ENCODE results near the gene WDR20. TPM values are rescaled to one million over a fixed set of nuclear protein-coding genes. Genes with fewer than 3 reads are reported as not detected.

Gene WDR20
- total and polyA plus RNA-seq, 2 experiments from 2014 or later: 15.3 to 24.0 TPM

DNA sequence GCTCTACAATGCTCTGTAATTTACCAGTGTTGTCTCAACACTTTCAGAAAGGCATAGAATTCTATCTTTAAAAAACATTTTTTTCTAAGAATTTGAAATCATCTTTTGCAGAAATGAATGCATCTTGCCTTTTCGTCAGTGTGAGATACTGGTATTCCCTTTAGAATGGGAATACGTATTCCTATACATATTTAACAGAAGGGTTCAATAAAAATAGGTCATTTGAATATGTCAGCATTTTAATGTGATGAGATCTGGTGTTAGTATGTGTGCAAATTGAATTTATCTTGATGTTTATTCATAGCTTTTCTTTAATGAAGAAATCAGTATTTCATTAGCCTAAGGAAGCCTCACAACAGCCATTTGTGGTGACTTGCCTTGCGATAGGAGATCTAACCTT is 44.2 kb downstream of the WDR20 start:
- H3K4me1 ChIP-seq (ENCODE audit: insufficient read depth): peaks cover 25% of the 10 kb centered on the region
- TF ChIP-seq EZH2 (IDR thresholded peaks at IDR 0.05; ENCODE audit: borderline replicate concordance) (no peak), EZH2phosphoT487 (IDR thresholded peaks at IDR 0.05; ENCODE audit: low read depth, severe bottlenecking, unreplicated experiment) (no peak)
- TF ChIP-seq, protein P1, sequence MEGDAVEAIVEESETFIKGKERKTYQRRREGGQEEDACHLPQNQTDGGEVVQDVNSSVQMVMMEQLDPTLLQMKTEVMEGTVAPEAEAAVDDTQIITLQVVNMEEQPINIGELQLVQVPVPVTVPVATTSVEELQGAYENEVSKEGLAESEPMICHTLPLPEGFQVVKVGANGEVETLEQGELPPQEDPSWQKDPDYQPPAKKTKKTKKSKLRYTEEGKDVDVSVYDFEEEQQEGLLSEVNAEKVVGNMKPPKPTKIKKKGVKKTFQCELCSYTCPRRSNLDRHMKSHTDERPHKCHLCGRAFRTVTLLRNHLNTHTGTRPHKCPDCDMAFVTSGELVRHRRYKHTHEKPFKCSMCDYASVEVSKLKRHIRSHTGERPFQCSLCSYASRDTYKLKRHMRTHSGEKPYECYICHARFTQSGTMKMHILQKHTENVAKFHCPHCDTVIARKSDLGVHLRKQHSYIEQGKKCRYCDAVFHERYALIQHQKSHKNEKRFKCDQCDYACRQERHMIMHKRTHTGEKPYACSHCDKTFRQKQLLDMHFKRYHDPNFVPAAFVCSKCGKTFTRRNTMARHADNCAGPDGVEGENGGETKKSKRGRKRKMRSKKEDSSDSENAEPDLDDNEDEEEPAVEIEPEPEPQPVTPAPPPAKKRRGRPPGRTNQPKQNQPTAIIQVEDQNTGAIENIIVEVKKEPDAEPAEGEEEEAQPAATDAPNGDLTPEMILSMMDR (IDR thresholded peaks at IDR 0.05; ENCODE audit: poor library complexity): no peak
- no peak overlapping the region for H3K4me3 ChIP-seq
- H3K27me3 ChIP-seq: no peaks in the 10 kb centered on the region
- no peak overlapping the region for H3K4me2 ChIP-seq
- H3K79me2 ChIP-seq: peaks cover 100% of the 10 kb centered on the region
- no peak overlapping the region for H2AFZ ChIP-seq
- no peak for DNase-seq (ENCODE audit: low spot score)
- H3K27ac ChIP-seq: no peak overlapping the region
- no peaks in the 10 kb centered on the region for H3K9me3 ChIP-seq (ENCODE audit: low read depth)
- H3K36me3 ChIP-seq (replicated peaks; ENCODE audit: insufficient read depth, low read depth): no peaks in the 10 kb centered on the region
- WGBS (ENCODE audit: low lambda C conversion rate, missing lambda C conversion rate): 95% methylated on average over 3 of the region's 3 CpGs
- no peaks in the 10 kb centered on the region for H3K9me2 ChIP-seq (replicated peaks; ENCODE audit: insufficient read depth)
- peaks cover 43% of the 10 kb centered on the region for H4K20me1 ChIP-seq (ENCODE audit: insufficient read depth, poor library complexity, severe bottlenecking)

DNA sequence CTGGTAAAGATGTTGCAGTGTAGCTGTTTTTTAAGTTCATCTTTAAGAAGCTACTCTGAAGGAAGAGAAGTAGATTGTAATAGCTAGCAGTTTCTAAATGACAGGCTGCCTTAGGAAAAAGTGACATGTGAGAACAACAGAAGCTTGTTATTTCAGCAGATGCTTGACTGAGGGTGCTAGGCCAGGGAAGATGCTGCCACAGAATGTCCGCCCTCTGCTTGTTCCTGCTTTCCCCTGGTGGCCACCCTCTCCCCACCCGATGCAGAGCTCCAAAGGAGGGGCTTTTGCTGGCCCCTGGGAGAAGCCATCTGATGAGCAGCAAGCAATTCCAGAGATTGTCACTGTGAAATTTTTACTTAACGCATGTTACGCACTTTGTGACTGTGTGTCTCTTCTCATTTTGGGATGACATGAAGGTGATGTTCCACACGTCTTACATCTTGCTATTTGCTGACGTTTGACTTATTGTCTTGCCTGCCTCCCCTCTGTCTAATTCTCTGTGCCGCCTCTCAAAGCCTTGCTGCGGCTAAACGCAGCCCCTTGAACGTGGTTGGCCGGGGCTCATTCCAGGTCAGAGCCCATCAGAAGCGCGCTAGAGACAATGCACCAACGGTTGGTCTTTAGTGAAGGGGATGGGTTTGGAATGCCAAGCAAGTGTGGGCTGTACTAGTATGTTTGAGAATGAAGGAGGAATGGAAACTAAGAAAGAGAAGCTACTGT is 44.8 kb downstream of the WDR20 start:
- Histone ChIP-seq H3K79me2 (peaks cover 100% of the 10 kb centered on the region), H3K9me3 (ENCODE audit: low read depth) (no peaks in the 10 kb centered on the region), H3K27ac (peak overlapping the region; percentile 74), H3K36me3 (replicated peaks; ENCODE audit: insufficient read depth, low read depth) (no peaks in the 10 kb centered on the region), H3K9me2 (replicated peaks; ENCODE audit: insufficient read depth) (no peaks in the 10 kb centered on the region), H3K4me2 (no peak overlapping the region), H2AFZ (no peak overlapping the region), H3K27me3 (no peaks in the 10 kb centered on the region), H3K4me3 (no peak overlapping the region), H3K4me1 (ENCODE audit: insufficient read depth) (peaks cover 25% of the 10 kb centered on the region), H4K20me1 (ENCODE audit: insufficient read depth, poor library complexity, severe bottlenecking) (peaks cover 43% of the 10 kb centered on the region)
- DNase-seq (ENCODE audit: low spot score): no peak
- TF ChIP-seq, protein P1 (IDR thresholded peaks at IDR 0.05; ENCODE audit: poor library complexity): no peak
- TF ChIP-seq EZH2 (IDR thresholded peaks at IDR 0.05; ENCODE audit: borderline replicate concordance): no peak
- no peak for TF ChIP-seq EZH2phosphoT487 (IDR thresholded peaks at IDR 0.05; ENCODE audit: low read depth, severe bottlenecking, unreplicated experiment)
- 91% methylated on average over 14 of the region's 14 CpGs for WGBS (ENCODE audit: low lambda C conversion rate, missing lambda C conversion rate)

DNA sequence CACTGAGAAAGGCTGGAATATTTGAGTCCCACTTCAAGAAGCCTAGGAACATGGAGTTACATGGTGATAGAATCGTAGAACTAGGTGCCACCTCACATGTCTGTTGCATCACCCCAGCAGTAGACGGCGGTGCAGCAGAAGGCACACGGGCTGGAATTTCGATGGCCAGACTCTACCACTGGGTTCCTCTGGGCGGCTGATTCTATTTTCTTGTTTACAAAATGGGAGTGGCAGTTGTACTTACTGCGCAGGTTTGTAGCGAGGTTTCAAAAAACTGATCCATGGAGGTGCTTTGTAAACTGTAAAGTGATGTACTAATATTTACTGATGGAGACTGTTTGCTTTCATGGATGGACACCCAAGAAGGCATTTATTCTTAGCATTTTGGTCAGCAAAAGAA is 45.7 kb downstream of the WDR20 start:
- Histone ChIP-seq H3K9me3 (ENCODE audit: low read depth) (no peaks in the 10 kb centered on the region), H3K4me2 (peak overlapping the region; percentile 31), H3K79me2 (peaks cover 100% of the 10 kb centered on the region), H2AFZ (no peak overlapping the region), H3K27me3 (no peaks in the 10 kb centered on the region), H3K4me3 (no peak overlapping the region), H3K27ac (peak overlapping the region; percentile 74), H4K20me1 (ENCODE audit: insufficient read depth, poor library complexity, severe bottlenecking) (peaks cover 34% of the 10 kb centered on the region), H3K4me1 (ENCODE audit: insufficient read depth) (peaks cover 25% of the 10 kb centered on the region), H3K36me3 (replicated peaks; ENCODE audit: insufficient read depth, low read depth) (no peaks in the 10 kb centered on the region), H3K9me2 (replicated peaks; ENCODE audit: insufficient read depth) (no peaks in the 10 kb centered on the region)
- TF ChIP-seq EZH2 (IDR thresholded peaks at IDR 0.05; ENCODE audit: borderline replicate concordance) (no peak), EZH2phosphoT487 (IDR thresholded peaks at IDR 0.05; ENCODE audit: low read depth, severe bottlenecking, unreplicated experiment) (no peak)
- TF ChIP-seq, protein P1 (IDR thresholded peaks at IDR 0.05; ENCODE audit: poor library complexity): no peak
- peak; percentile 49 for DNase-seq (ENCODE audit: low spot score)
- WGBS (ENCODE audit: low lambda C conversion rate, missing lambda C conversion rate): 71% methylated on average over 8 of the region's 8 CpGs

Measured in hepatocyte (in vitro differentiated cells).